Right renal pelvis (tissue), 4 donors: Measurements from ENCODE around the gene TMEM147. TPM values are rescaled to one million over a fixed set of nuclear protein-coding genes. Genes with fewer than 3 reads are reported as not detected.
"Not testable (repeated sequence)": the region's sequence is repeated elsewhere in the genome, so short reads cannot be mapped to it uniquely, and the experiment has no call there.

Experiments used
- DNase-seq, 4 donors: peaks; one replicate each; pipeline ENCODE4 v3.0.0-alpha.2; 2013; ENCODE audit warnings: low read depth in 4 of 4, low spot score in 3 of 4, missing footprints in 1 of 4
- polyA plus RNA-seq, 4 donors: library from polyadenylated mRNA; unstranded; fragments of 120-200 nt; gene quantifications; one replicate each; pipeline ENCODE4 v1.2.1, GENCODE V29; 2013; ENCODE audit not compliant: insufficient read length in 4 of 4

The TMEM147 gene
- polyA plus RNA-seq, 4 donors = 87.8 to 113 (median 90.9) TPM

DNA sequence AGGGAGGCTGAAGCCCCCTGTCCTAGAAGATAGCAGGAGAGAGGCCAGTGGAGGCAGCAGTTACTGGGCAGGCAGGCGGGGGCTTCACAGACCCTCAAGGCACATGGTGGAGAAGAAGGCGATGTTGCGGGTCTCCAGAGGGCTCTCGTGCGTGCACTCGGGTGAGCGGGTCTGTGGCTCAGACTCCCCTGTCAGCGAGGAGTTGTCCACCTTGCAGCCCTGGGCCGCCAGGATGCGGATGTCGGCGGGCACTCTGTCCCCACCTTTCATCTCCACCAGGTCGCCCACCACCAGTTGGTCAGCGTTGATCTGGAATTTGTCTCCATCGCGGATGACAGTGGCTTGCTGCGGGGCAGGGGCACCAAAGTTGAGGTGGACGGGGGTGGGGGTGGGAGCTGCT lies 14.8 kb downstream of the TMEM147 start:
- no peak for DNase-seq

DNA sequence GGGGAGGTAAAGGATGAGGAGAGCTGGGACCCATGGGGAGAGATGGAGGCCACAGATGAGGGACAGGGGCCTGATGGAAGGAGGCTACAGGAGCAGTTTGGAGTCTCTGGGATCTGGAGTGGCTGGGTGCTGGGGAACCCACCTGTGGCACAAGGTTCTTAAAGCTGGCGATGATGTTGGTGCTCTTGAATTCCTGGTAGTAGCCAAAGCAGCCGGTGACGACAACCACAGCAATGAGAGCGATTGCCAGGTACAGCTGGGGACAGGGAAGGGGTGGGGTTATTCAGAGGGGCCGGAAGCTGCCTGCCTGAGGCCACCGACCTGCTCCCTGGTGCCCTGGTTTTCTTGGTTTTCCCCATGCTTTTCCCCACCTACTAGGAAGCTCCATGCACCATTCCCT lies 15.3 kb downstream of the TMEM147 start:
- DNase-seq = no peak

- no peak for DNase-seq
Observed at GRCh38 chr19:35561436-35561835, 16.0 kb downstream of the TMEM147 start.

GRCh38 chr19:35562336-35562735 lies 16.9 kb downstream of the TMEM147 start:
- DNase-seq = no peak

DNA sequence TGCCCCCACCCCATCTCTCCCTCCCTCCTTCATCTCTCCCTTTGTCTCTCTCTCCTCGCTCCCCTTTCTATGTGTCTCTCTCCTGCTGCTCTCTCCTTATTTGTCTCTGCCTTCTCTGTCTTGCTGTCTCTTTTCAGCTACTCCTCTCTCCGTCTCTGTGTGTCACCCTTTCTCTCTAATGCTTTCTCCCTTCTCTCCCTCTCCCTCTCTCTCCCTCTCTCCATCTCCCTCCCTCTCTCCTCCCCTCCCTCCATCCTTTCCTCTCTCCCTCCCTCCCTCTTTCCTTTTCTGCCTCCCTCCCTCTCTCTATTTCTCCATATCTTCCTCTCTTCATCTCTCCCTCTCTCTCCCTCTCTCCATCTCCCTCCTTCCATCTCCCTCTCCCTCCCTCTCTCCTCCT lies 17.4 kb downstream of the TMEM147 start:
- no peak for DNase-seq

GRCh38 chr19:35563207-35563829 lies 17.9 kb downstream of the TMEM147 start, which contains the start of gene ATP4A:
ATP4A (minus strand) TSS chr19:35563658; CDS start chr19:35563629, 29 bp downstream.
- DNase-seq = no peak

- DNase-seq = no peak
Observed at GRCh38 chr19:35565016-35565856, 19.8 kb downstream of the TMEM147 start.

DNA sequence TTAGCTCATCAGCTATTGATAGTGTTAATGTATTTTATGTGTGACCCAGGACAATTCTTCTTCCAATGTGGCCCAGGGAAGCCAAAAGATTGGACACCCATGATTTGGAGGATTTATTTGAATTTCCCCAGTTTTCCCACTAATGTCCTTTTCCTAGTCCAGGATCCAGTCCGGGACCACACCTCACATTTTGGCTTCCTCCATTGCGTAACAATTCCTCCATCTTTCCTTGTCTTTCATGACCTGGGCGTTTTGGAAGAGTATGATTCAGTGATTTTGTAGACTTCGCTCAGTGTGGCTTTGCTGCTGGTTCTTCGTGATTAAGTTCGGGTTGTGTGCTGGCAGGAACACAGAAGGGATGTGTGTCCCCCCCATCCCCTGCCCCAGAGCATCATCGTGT lies 21.3 kb downstream of the TMEM147 start:
- no peak for DNase-seq

- no peak for DNase-seq
Observed at GRCh38 chr19:35569281-35569781, 23.9 kb downstream of the TMEM147 start.

GRCh38 chr19:35571406-35571965 lies 26.1 kb downstream of the TMEM147 start:
- DNase-seq = no peak

DNA sequence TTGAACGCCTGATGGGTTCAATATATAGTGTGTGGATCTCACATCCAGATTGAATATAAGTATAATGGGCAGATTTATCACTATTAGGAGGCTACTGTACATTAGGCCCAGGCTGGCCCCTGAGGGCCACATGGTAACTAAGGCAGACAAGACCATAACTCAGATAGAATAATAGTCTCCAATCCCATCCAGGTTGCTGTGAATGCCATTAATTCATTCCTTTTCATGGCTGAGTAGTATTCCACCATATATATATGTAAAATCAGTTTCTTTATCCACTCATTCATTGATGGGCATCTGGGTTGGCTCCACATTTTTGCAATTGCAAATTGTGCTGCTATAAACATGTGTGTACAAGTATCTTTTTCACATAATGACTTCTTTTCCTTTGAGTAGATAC lies 32.5 kb downstream of the TMEM147 start:
- no peak for DNase-seq

- DNase-seq = no peak
Observed at GRCh38 chr19:35578707-35579106, 33.3 kb downstream of the TMEM147 start.

GRCh38 chr19:35582760-35583159 lies 37.3 kb downstream of the TMEM147 start:
- no peak for DNase-seq

DNA sequence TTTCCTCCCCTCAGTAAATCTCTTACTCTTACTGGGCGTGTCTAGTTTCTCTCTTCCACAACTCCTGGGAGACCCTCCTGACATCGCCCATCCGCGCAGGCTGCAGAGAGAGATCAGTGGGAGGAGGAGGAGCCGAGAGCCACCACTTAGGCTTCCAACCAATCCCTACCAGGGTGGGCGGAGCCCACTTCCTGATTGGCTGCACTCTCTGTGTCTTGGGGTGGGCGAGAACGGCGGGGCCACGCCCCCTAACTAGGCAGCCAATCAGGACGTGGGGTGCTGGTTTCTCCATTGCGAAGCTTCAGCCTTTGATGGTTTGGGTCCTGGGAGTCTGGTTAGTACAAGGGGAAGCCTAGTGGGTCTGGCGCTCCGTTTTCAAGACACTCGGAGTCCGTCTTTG lies 40.4 kb downstream of the TMEM147 start, which contains the start of gene PMIS2:
Gene PMIS2 (plus strand): TSS at position 326 of the 400 bp plus-strand sequence. CDS start 87 bp downstream, outside the sequence.
- DNase-seq = no peak

DNA sequence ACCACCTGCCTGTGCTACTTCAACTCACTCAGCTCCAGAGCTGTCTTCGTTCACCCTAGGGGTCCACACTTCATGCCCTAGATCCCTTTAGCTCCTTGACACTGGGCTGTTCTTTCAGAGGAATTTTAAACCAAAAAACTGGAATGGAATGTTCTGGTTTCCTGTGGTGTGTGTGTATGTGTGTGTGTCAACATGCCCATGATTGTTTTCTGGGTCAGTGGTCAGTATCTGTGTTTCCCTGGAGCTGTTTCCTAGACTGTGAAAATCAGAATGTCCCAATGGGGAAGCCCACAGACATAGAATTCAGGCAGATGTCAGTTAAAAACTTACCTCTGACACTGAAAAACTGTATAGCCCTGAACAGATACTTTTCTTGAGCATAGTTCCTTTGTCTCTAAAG lies 41.9 kb downstream of the TMEM147 start:
- DNase-seq = no peak

DNA sequence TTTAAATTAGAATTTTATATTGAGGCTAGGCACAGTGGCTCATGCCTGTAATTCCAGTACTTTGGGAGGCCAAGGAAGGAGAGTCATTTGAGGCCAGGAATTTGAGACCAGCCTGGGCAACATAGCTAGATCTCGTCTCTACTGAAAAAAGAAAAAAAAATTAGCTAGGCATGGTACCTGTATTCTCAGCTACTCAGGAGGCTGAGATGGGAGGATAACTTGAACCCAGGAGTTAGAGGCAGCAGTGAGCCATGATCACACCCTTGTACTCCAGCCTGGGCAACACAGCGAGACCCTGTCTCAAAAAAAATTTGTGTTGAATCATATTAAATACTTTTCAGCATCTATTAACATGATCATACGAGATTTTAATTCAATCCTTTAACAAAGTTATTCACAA lies 45.4 kb downstream of the TMEM147 start:
- DNase-seq = no peak

DNA sequence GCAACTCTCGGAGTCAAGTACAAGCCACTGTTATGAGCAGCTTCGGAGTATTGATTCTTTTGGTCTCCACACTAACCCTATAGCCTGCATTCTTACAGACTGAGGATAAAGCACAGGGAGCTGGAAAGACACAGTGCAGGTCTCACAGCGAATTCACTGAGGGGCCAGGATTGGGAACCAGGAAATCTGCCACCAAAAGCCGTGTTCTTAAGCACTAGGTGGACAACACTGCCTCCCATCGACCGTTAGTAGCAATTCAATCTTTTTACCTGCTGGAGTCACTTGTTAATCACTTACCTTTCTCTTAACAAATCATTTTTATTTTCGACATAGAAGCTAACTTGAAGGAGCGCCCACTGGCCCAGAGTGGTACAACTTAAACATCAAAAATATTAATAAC lies 46.8 kb downstream of the TMEM147 start:
- DNase-seq = peak in 2 of 4 donors; percentile 13 to 24

GRCh38 chr19:35595026-35595425 lies 49.6 kb downstream of the TMEM147 start:
- DNase-seq = not testable (repeated sequence)

GRCh38 chr19:35595928-35596327 lies 50.5 kb downstream of the TMEM147 start:
- DNase-seq = no peak

- no peak for DNase-seq
Observed at GRCh38 chr19:35596366-35596999, 51.1 kb downstream of the TMEM147 start.
